Sciatic nerve (tissue), 2 donors: Measurements from ENCODE around the gene CCDC191. TPM values are rescaled to one million over a fixed set of nuclear protein-coding genes. Genes with fewer than 3 reads are reported as not detected.

Experiments
- ATAC-seq: fragments of 200-7000 bp; cut with Tn5 transposase; one replicate; pipeline ENCODE4 v1.9.1; 2020; ENCODE audit warnings: mild to moderate bottlenecking, moderate library complexity
- DNase-seq: peaks from one replicate; pipeline ENCODE4 v3.0.0-alpha.2; 2020; ENCODE audit warnings: low spot score
- intact Hi-C: fragments of 100-400 bp; cut with DNase I; formaldehyde crosslinking; loops from one replicate; pipeline ENCODE4 v1.14.2; 2022
- total RNA-seq: library from RNA; stranded (reverse); fragmentation: NEBNext Ultra II Directional; extraction: Animal tissue kit (Norgen Biotek cat#: 25700); gene quantifications from one replicate; pipeline ENCODE4 v1.2.1, GENCODE V29; 2021
- donor health status: DM: no; HTN: no; CAD: no.
- donor health status: DM: no; HTN: no; CAD: no.

CCDC191 gene
- total RNA-seq, 1 donor from 2014 or later = 13.9 TPM

GRCh38 chr3:113983544-113983943 is 72.8 kb downstream of the CCDC191 start:
- no peak for ATAC-seq
- DNase-seq = no peak

DNA sequence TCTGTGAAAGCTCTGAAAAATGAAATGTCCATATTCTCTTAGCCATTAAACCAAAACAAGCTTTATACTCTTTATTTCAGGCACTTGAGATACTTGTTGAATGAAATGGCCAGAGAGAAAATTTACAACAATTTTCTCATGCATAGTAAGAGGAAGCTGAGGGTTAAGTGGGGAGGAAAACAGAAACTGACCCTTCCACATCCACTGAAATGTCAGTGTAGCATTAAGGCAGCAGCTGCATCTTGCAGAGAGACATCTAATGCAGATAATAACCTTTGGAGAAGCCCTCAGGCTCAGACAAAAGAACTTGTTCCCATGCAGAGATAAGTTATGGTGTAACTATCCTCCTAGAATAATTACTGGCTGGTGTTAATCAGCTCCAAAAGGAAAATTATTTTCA is 74.5 kb downstream of the CCDC191 start:
- ATAC-seq (no peak), DNase-seq (no peak)
- intact Hi-C loops = no loop called here

More at GRCh38 chr3:113983544-113983943, 72.8 kb downstream of the CCDC191 start:
- intact Hi-C loops = no loop called here

DNA sequence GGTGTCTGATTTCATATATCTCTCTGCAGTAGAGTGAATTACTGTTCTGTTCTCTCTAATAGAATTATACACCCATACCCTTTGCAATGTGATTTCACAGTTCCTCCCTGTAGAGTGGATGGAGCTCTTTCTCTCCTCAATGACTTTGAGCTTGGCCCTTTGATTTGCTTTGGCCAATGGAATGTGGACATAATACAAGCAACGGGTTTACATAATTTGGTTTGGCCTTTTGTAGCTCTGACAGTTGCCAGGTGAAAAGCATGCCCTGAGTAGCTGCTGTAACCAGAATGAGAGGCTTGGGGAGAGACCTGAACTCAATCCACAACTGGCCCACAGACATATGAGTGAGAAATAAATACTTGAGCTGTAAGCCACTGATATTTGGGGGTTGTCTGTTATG is 76.4 kb downstream of the CCDC191 start:
- no peak for ATAC-seq
- intact Hi-C loops = no loop called here
- DNase-seq = no peak

GRCh38 chr3:113977822-113978221 is 78.5 kb downstream of the CCDC191 start:
- intact Hi-C loops = no loop called here
- ATAC-seq (no peak), DNase-seq (no peak)

DNA sequence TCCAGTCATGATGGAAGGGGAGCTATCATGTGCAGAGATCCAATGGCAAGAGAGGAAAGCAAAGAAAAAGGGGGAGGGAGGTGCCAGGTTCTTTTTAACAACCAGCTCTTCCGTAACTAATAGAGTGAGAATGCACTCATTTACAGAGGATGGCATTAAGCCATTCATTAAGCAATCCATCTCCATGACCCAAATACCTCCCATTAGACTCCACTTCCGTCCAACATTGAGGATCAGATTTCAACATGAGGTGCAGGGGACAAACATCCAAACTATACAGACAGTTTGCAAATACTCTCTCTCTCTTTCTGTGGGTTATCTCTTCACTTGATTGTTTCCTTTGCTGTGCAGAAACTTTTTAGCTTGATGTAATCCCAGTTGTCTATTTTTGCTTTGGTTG is 87.3 kb downstream of the CCDC191 start:
- ATAC-seq = peak; percentile 67
- intact Hi-C loops = no loop called here

GRCh38 chr3:113966172-113966571 is 90.2 kb downstream of the CCDC191 start:
- intact Hi-C loops = no loop called here
- no peak for ATAC-seq

More for the DNA sequence above, 87.3 kb downstream of the CCDC191 start:
- DNase-seq = no peak

DNA sequence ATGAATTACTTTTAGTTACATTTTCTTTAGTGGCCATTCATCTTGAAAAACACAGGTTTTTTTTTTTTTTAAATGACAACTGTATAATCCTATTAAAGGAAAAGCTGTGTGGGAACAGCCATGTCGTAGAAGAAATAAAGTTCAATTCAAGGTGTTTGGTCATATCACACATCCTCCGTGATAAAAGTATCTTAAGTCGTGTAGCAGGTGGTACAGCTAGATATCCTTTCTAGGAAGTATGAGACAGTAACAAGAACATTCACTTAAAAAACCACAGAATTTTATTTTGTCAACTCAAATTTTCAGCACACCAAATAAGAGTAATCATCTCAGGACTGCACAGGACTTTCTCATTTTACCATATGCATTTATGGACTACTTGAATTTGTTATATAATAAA is 92.4 kb downstream of the CCDC191 start:
- no peak for ATAC-seq
- intact Hi-C loops = no loop called here

More at GRCh38 chr3:113966172-113966571, 90.2 kb downstream of the CCDC191 start:
- no peak for DNase-seq

DNA sequence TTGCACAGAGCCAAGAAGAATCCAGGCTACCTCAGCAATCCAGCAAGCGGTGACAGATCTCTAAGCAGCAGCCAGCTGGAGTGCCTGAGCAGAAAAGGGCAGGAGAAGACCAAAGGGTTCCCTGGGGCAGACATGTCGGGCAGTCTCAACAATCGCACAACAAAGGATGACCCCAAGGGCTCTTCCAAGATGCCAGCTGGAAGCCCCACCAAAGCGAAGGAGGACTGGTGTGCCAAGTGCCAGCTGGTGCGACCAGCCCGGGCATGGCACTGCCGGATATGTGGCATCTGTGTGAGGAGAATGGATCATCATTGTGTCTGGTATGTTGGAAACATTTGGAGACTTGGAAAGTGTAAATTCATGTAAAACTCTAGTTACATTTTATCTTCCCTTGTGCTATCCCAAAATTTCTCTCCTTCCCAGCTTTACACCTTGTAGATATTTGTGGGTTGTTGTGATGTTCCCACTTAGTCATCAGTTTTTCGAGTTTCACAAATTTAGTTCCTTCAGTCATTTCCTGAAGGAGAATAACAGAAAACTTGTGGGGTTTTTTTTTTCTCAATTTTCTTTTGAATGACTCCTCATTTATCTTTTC is 102.1 kb downstream of the CCDC191 start:
- intact Hi-C loops = no loop called here
- DNase-seq = no peak

More for the DNA sequence above, 92.4 kb downstream of the CCDC191 start:
- DNase-seq = no peak

DNA sequence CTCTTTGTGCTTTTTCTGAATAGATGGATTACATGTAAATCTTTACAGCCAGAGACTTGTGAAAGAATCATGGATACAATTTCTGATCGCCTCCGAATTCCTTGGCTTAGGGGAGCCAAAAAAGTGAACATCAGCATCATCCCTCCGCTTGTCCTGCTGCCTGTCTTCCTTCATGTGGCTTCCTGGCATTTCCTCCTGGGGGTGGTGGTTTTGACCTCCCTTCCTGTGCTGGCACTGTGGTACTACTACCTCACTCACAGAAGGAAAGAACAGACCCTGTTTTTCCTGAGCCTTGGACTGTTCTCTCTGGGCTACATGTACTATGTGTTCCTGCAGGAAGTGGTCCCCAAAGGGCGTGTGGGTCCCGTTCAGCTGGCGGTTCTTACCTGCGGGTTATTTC is 102.6 kb downstream of the CCDC191 start:
- intact Hi-C loops = no loop called here
- no peak for DNase-seq
- no peak for ATAC-seq

More for the DNA sequence above, 102.1 kb downstream of the CCDC191 start:
- no peak for ATAC-seq

GRCh38 chr3:113952921-113953320 is 103.4 kb downstream of the CCDC191 start:
- no peak for ATAC-seq
- intact Hi-C loops = no loop called here
- DNase-seq = no peak

- intact Hi-C loops = no loop called here
- DNase-seq (no peak), ATAC-seq (peak; percentile 53)
Observed at GRCh38 chr3:113948015-113948917, 108.1 kb downstream of the CCDC191 start.

GRCh38 chr3:113947372-113948014 is 108.8 kb downstream of the CCDC191 start, which contains the start of gene ZDHHC23:
TSS of gene ZDHHC23 (plus strand) at chr3:113948013. CDS start at chr3:113948803, 790 bp downstream.
- ATAC-seq (peak; percentile 83), DNase-seq (peak; percentile 73)
- intact Hi-C loops = no loop called here

DNA sequence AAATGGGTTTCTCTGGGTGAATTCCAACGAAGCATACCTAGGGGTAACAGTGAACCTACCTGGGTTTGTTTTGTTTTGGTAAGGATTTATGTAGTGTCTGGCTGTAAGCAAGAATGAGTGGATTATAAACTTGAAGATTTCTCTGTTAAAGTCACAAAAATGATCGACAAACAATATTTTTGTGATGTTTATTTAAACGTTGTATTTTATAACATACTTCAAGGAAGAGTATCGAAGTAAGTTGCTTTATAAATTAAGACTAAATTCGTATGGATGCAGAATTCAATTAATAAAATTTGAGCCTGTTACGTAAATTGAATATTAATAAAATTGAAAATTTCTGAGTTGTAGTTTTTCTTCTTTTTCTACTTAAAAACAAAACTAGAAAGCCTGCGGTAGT is 109.5 kb downstream of the CCDC191 start:
- intact Hi-C loops = no loop called here
- DNase-seq (no peak), ATAC-seq (no peak)

DNA sequence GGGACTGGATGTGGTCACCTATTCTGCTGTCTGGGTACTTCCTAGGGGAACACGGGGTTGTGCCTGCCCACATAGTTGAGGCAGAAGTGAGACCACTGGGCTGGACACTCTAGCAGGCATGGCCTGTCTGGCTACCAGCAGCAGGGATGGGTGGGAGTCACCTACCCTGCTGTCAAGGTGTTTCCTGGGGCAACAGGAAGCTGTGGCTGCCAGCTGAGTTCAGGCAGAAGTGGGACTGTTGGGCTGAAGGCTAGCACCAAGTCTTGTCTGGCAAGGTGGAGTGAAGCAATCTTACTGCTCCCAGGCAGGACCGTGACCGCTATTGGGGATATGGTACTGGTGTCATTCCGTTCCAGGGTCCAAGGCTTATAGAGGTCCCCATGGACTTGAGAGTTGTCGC is 128.8 kb downstream of the CCDC191 start:
- DNase-seq (no peak), ATAC-seq (no peak)
- intact Hi-C loops = no loop called here

DNA sequence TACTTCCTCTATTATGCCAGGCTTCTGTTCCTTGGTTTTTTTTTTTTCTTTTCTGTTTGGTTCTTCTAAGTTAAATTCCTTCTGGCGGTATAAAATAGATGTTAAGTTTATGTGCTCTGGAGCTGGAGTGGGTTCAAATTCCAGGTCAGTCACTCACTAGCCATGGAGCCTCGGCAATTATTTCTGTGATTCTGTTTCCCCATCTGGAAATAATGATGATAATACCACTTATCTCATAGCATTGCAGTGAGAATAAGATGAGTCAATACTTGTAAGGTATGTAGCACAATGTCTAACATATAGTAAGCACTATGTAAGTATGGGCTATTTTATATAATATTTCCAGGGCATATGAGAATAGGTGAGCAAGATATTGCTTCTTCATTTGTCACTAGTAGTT is 141.7 kb downstream of the CCDC191 start:
- DNase-seq (no peak), ATAC-seq (no peak)
- intact Hi-C loops = no loop called here

Other genes starting within 250 kb of the CCDC191 start
- gene GRAMD1C, start 217.7 kb downstream of the CCDC191 start, total RNA-seq = 3.0 TPM
- gene ZDHHC23, start 108.5 kb downstream of the CCDC191 start, total RNA-seq = 9.6 TPM
- gene QTRT2, start 211 bp upstream of the CCDC191 start, total RNA-seq = 21.4 TPM
- not detected for gene DRD3, start 122.5 kb upstream of the CCDC191 start, total RNA-seq
- not detected for gene ZNF80, start 181.1 kb upstream of the CCDC191 start, total RNA-seq
- 1.1 TPM for gene TIGIT, start 237.5 kb upstream of the CCDC191 start, total RNA-seq